HUES6 (cell line): Measurements from ENCODE around the gene SLC22A23.
"Not testable (repeated sequence)": the region's sequence is repeated elsewhere in the genome, so short reads cannot be mapped to it uniquely, and the experiment has no call there.

Experiments used
- H3K27ac ChIP-seq: 2 replicates; pipeline ENCODE4 v1.7.0; 2013; ENCODE audit warnings: low read depth, mild to moderate bottlenecking, low read length, inconsistent platforms
- H3K27me3 ChIP-seq: 2 replicates; pipeline ENCODE4 v1.6.1; 2013; ENCODE audit warnings: low read length; ENCODE audit not compliant: control insufficient read depth, insufficient read depth
- H3K36me3 ChIP-seq: 2 replicates; pipeline ENCODE4 v1.6.1; 2013; ENCODE audit warnings: low read length; ENCODE audit not compliant: control insufficient read depth, insufficient read depth
- H3K4me1 ChIP-seq: 2 replicates; pipeline ENCODE4 v1.6.1; 2013; ENCODE audit warnings: low read length; ENCODE audit not compliant: control insufficient read depth, insufficient read depth
- H3K4me3 ChIP-seq: 2 replicates; pipeline ENCODE4 v1.5.1; 2013; ENCODE audit warnings: low read depth, low read length
- H3K9ac ChIP-seq: one replicate; pipeline ENCODE4 v1.6.1; 2013; ENCODE audit warnings: mild to moderate bottlenecking, low read length
- H3K9me3 ChIP-seq: 2 replicates; pipeline ENCODE4 v1.6.1; 2013; ENCODE audit warnings: low read depth, low read length; ENCODE audit not compliant: control insufficient read depth, insufficient read depth

Gene SLC22A23

DNA sequence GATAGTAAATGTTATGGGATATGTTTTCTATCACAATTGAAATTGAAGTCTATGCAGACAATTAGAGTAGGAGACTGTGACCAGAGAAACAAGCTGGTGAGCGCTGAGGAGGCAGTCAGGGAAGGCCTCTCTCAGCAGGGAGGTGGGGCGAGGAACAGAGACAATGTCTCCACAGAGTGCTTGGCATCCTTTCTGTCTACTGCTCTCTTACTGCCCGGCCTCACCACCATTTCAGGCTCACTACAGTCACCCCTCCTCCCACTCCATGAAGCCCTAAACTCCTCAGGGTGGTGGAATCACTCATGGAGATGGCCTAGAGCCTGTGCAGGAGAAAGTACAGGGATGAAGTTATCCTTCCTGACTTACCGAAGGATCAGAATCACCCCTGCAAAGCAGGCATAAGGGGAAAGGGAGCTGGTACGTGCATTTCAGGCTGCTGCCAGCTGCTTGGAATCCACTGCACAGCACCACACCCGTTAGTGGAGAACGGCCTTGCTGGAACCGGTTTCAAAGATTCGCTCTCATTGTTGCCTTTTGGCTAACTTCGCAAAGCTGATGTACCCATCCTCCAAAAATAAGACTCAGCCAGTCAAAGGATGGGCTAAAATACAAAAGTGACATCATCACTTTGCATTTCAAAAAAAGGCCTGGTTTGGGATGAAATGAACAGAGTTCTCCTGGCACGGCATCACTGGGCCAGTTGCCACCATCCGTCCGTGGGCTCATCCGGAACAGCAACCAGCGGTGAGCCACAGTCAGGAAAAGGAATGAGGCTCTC is 67.3 kb downstream of the SLC22A23 start:
- H3K9ac ChIP-seq = no peak overlapping the region
- H3K9me3 ChIP-seq = no peaks in the 10 kb centered on the region
- no peak overlapping the region for H3K27ac ChIP-seq
- H3K4me1 ChIP-seq = peaks cover 14% of the 10 kb centered on the region; the same call in 1 of the 2 replicates
- H3K4me3 ChIP-seq = no peak overlapping the region
- H3K27me3 ChIP-seq = no peaks in the 10 kb centered on the region
- H3K36me3 ChIP-seq = 0 out of 2 replicates have a peak, but pooled peaks cover 4% of the 10 kb centered on the region

DNA sequence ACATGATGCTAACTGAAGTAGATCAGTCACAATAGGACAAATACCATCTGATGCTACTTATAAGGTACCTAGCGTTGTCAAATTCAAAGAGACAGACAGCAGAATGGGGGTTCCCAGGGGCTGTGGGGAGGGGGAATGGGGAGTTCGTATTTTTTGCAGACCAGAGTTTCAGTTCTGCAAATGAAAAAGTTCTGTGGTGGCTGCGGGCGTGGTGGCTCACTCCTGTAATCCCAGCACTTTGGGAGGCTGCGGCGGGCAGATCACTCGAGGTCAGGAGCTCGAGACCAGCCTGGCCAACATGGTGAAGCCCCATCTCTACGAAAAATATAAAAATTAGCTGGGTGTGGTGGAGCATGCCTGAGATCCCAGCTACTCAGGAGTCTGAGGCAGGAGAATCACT is 68.1 kb downstream of the SLC22A23 start:
- no peak overlapping the region for H3K9ac ChIP-seq
- no peak overlapping the region for H3K27ac ChIP-seq
- no peaks in the 10 kb centered on the region for H3K27me3 ChIP-seq
- H3K9me3 ChIP-seq = no peaks in the 10 kb centered on the region
- H3K4me1 ChIP-seq = peaks cover 10% of the 10 kb centered on the region; the same call in 1 of the 2 replicates
- H3K4me3 ChIP-seq = no peak overlapping the region
- 0 out of 2 replicates have a peak, but pooled peaks cover 4% of the 10 kb centered on the region for H3K36me3 ChIP-seq

GRCh38 chr6:3386374-3386857 is 70.4 kb downstream of the SLC22A23 start:
- Histone ChIP-seq H3K4me1 (peaks cover 9% of the 10 kb centered on the region; the same call in 1 of the 2 replicates), H3K36me3 (0 out of 2 replicates have a peak, but pooled peaks cover 4% of the 10 kb centered on the region), H3K4me3 (no peak overlapping the region), H3K9ac (no peak overlapping the region), H3K9me3 (no peaks in the 10 kb centered on the region), H3K27me3 (no peaks in the 10 kb centered on the region), H3K27ac (no peak overlapping the region)

- Histone ChIP-seq H3K9ac (no peak overlapping the region), H3K27ac (no peak overlapping the region), H3K36me3 (0 out of 2 replicates have a peak, but pooled peaks cover 4% of the 10 kb centered on the region), H3K27me3 (no peaks in the 10 kb centered on the region), H3K4me1 (peaks cover 9% of the 10 kb centered on the region; the same call in 1 of the 2 replicates), H3K4me3 (no peak overlapping the region), H3K9me3 (no peaks in the 10 kb centered on the region)
Measured at GRCh38 chr6:3385660-3386151, 71.1 kb downstream of the SLC22A23 start.

- not testable (repeated sequence) for H3K9ac ChIP-seq, H3K27ac ChIP-seq, H3K4me3 ChIP-seq, H3K9me3 ChIP-seq, H3K36me3 ChIP-seq, H3K4me1 ChIP-seq, H3K27me3 ChIP-seq
Measured at GRCh38 chr6:3385181-3385580, 71.7 kb downstream of the SLC22A23 start.

GRCh38 chr6:3384241-3385143 is 72.4 kb downstream of the SLC22A23 start:
- Histone ChIP-seq H3K9me3 (no peaks in the 10 kb centered on the region), H3K27me3 (no peaks in the 10 kb centered on the region), H3K36me3 (0 out of 2 replicates have a peak, but pooled peaks cover 4% of the 10 kb centered on the region), H3K27ac (no peak overlapping the region), H3K9ac (no peak overlapping the region), H3K4me1 (peaks cover 13% of the 10 kb centered on the region), H3K4me3 (no peak overlapping the region)

- no peaks in the 10 kb centered on the region for H3K9me3 ChIP-seq
- no peak overlapping the region for H3K9ac ChIP-seq
- no peak overlapping the region for H3K27ac ChIP-seq
- H3K4me1 ChIP-seq = peaks cover 19% of the 10 kb centered on the region
- H3K36me3 ChIP-seq = 0 out of 2 replicates have a peak, but pooled peaks cover 4% of the 10 kb centered on the region
- no peaks in the 10 kb centered on the region for H3K27me3 ChIP-seq
- H3K4me3 ChIP-seq = no peak overlapping the region
Measured at GRCh38 chr6:3383525-3383924, 73.3 kb downstream of the SLC22A23 start.

DNA sequence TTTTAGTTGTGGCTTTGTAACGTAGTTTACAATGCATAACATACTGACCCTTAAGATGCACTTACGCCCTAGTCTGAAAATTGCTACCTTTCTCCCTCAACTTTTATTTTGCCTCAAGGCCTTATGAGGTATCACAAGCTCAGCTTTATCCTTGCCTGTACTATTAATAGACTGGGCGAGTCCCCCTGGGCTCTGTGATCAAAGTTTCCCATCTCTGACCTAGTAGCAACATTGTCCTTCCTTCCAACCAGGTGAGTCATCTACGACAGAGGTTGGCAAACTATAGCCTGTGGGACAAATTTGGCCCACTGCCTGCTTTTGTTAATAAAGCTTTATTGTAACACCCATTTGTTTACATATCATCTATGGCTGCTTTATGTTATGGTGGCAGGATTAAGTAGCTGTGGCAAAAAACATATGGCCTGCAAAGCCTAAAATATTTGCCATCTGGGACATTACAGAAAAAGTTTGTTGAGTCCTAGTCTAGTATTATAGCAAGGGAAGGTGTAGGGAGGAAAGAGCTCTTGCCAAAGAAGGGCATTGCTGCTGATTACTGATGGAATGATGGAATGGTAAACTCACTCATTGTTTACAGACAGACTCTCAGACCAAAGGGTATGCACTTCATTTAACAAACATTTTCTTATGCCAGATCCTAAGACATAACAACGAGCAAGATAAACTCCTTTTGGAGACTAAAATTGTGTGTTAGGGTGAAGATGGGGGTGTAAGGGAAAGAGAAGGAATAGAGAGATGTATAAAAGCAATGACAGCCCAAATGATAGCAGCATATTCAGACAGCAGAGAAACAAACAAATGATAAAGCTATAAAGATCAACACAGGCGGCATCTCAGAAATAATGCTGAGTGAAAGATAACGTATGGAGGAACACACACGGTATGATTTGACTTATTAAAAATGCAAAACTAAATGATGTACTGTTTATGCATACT is 74.2 kb downstream of the SLC22A23 start:
- H3K4me3 ChIP-seq = no peak overlapping the region
- peaks cover 19% of the 10 kb centered on the region for H3K4me1 ChIP-seq
- H3K36me3 ChIP-seq = no peaks in the 10 kb centered on the region
- H3K27ac ChIP-seq = no peak overlapping the region
- no peaks in the 10 kb centered on the region for H3K9me3 ChIP-seq
- no peaks in the 10 kb centered on the region for H3K27me3 ChIP-seq
- H3K9ac ChIP-seq = no peak overlapping the region

- H3K27ac ChIP-seq = no peak overlapping the region
- H3K36me3 ChIP-seq = no peaks in the 10 kb centered on the region
- no peak overlapping the region for H3K4me3 ChIP-seq
- H3K9ac ChIP-seq = no peak overlapping the region
- H3K27me3 ChIP-seq = no peaks in the 10 kb centered on the region
- peaks cover 21% of the 10 kb centered on the region for H3K4me1 ChIP-seq
- H3K9me3 ChIP-seq = no peaks in the 10 kb centered on the region
Measured at GRCh38 chr6:3381233-3381921, 75.5 kb downstream of the SLC22A23 start.
